ENCODE data around the gene AREL1.

The AREL1 gene

GRCh38 chr14:74614508-74615495, 98.1 kb downstream of the AREL1 start:
- H3K9me3 ChIP-seq (ENCODE audit: control insufficient read depth, insufficient read depth, low read length) = no peaks in the 10 kb centered on the region
- no peak overlapping the region for H3K9ac ChIP-seq (ENCODE audit: low read depth, low read length)
- H3K4me3 ChIP-seq (ENCODE audit: low read depth, low read length) = no peak overlapping the region
- H3K27me3 ChIP-seq (ENCODE audit: control insufficient read depth, insufficient read depth, low read length) = peaks cover 20% of the 10 kb centered on the region
- H3K4me1 ChIP-seq (ENCODE audit: control insufficient read depth, insufficient read depth, low read length) = no peaks in the 10 kb centered on the region
- H3K36me3 ChIP-seq (ENCODE audit: control insufficient read depth, insufficient read depth, low read length) = no peaks in the 10 kb centered on the region

GRCh38 chr14:74613211-74613914, 99.5 kb downstream of the AREL1 start:
- Histone ChIP-seq H3K4me3 (ENCODE audit: low read depth, low read length) (no peak overlapping the region), H3K9me3 (ENCODE audit: control insufficient read depth, insufficient read depth, low read length) (no peaks in the 10 kb centered on the region), H3K4me1 (ENCODE audit: control insufficient read depth, insufficient read depth, low read length) (no peaks in the 10 kb centered on the region), H3K27me3 (ENCODE audit: control insufficient read depth, insufficient read depth, low read length) (peaks cover 28% of the 10 kb centered on the region), H3K9ac (ENCODE audit: low read depth, low read length) (no peak overlapping the region), H3K36me3 (ENCODE audit: control insufficient read depth, insufficient read depth, low read length) (no peaks in the 10 kb centered on the region)

- H3K9me3 ChIP-seq (ENCODE audit: control insufficient read depth, insufficient read depth, low read length) = no peaks in the 10 kb centered on the region
- H3K4me3 ChIP-seq (ENCODE audit: low read depth, low read length) = peak overlapping the region; percentile 60
- no peak overlapping the region for H3K9ac ChIP-seq (ENCODE audit: low read depth, low read length)
- no peaks in the 10 kb centered on the region for H3K36me3 ChIP-seq (ENCODE audit: control insufficient read depth, insufficient read depth, low read length)
- peaks cover 28% of the 10 kb centered on the region for H3K27me3 ChIP-seq (ENCODE audit: control insufficient read depth, insufficient read depth, low read length)
- H3K4me1 ChIP-seq (ENCODE audit: control insufficient read depth, insufficient read depth, low read length) = no peaks in the 10 kb centered on the region
Measured at GRCh38 chr14:74612350-74613021, 100.4 kb downstream of the AREL1 start.

- Histone ChIP-seq H3K9me3 (ENCODE audit: control insufficient read depth, insufficient read depth, low read length) (no peaks in the 10 kb centered on the region), H3K9ac (ENCODE audit: low read depth, low read length) (peak within 1 kb of the TSS; percentile 24), H3K4me3 (ENCODE audit: low read depth, low read length) (peak within 1 kb of the TSS; percentile 60), H3K27me3 (ENCODE audit: control insufficient read depth, insufficient read depth, low read length) (peaks cover 28% of the 10 kb centered on the region), H3K4me1 (ENCODE audit: control insufficient read depth, insufficient read depth, low read length) (no peaks in the 10 kb centered on the region), H3K36me3 (ENCODE audit: control insufficient read depth, insufficient read depth, low read length) (no peaks in the 10 kb centered on the region)
Measured at GRCh38 chr14:74611650-74612349, 101.1 kb downstream of the AREL1 start, which contains the start of gene LTBP2. Gene LTBP2, minus strand, starts transcription at chr14:74612237. Its CDS starts 293 bp downstream, at chr14:74611944.
